Uterus (tissue), 4 donors: ENCODE data around the gene SLC2A6. TPM values are rescaled to one million over a fixed set of nuclear protein-coding genes. Genes with fewer than 3 reads are reported as not detected.
A peak's percentile ranks its signal among the peaks of the same experiment; 100 is the strongest.

ENCODE experiments used
- DNase-seq, 2 donors: peaks; one replicate each; pipeline ENCODE4 v3.0.0-alpha.2; 2019 to 2020
- H3K27ac ChIP-seq, 2 donors: fragments of 200-600 bp; sonication (generic); 1 replicate in 1 of 2; 2 replicates in 1 of 2; pipeline ENCODE4 v1.5.1; 2016 to 2018
- H3K27me3 ChIP-seq, 2 donors: fragments of 200-600 bp; sonication (generic); one replicate each; pipeline ENCODE4 v1.5.1; 2018 to 2019; ENCODE audit warnings: control low read depth in 1 of 2
- H3K36me3 ChIP-seq, 2 donors: fragments of 200-600 bp; sonication (generic); one replicate each; pipeline ENCODE4 v1.5.1; 2019; ENCODE audit warnings: control low read depth in 1 of 2
- H3K4me1 ChIP-seq, 2 donors: fragments of 200-600 bp; sonication (generic); one replicate each; pipeline ENCODE4 v1.5.1; 2018 to 2019; ENCODE audit warnings: control low read depth in 1 of 2
- H3K4me3 ChIP-seq, 2 donors: fragments of 200-600 bp; sonication (generic); 1 replicate in 1 of 2; 2 replicates in 1 of 2; pipeline ENCODE4 v1.5.1; 2018 to 2019; ENCODE audit warnings: mild to moderate bottlenecking in 1 of 2
- H3K9me3 ChIP-seq, 2 donors: fragments of 200-600 bp; sonication (generic); one replicate each; pipeline ENCODE4 v1.5.1; 2019; ENCODE audit warnings: control low read depth in 1 of 2
- CTCF ChIP-seq, 4 experiments: fragments of 200-600 bp in 2 of 4; fragments of 450-650 bp in 2 of 4; sonication (generic) in 2 of 4; IDR thresholded peaks; one replicate each; pipeline ENCODE4 v1.5.1; 2016 to 2019; ENCODE audit warnings: antibody characterized with exemption in 4 of 4, mild to moderate bottlenecking in 2 of 4, moderate library complexity in 1 of 4
- POLR2A ChIP-seq, 2 donors: fragments of 450-650 bp; IDR thresholded peaks; one replicate each; pipeline ENCODE4 v1.6.1; 2016; ENCODE audit warnings: antibody characterized with exemption in 2 of 2, mild to moderate bottlenecking in 1 of 2, moderate library complexity in 1 of 2
- intact Hi-C: fragments of 100-400 bp; cut with DNase I; formaldehyde crosslinking; loops from one replicate; pipeline ENCODE4 v1.15.1; 2023; ENCODE audit warnings: low total_unique reads
- total RNA-seq, 4 donors: library from RNA; depleted of rRNA in 3 of 4; stranded (reverse); fragments of >200 nt in 3 of 4; gene quantifications; one replicate each; pipeline versions ENCODE4 v1.1.0 to v1.2.4, GENCODE V29; 2014 to 2023
- donor health status: DM: yes; HTN: yes; CAD: no.

The SLC2A6 gene
- total RNA-seq, 4 donors from 2014 or later = 0.26 to 11.5 (median 2.1) TPM

DNA sequence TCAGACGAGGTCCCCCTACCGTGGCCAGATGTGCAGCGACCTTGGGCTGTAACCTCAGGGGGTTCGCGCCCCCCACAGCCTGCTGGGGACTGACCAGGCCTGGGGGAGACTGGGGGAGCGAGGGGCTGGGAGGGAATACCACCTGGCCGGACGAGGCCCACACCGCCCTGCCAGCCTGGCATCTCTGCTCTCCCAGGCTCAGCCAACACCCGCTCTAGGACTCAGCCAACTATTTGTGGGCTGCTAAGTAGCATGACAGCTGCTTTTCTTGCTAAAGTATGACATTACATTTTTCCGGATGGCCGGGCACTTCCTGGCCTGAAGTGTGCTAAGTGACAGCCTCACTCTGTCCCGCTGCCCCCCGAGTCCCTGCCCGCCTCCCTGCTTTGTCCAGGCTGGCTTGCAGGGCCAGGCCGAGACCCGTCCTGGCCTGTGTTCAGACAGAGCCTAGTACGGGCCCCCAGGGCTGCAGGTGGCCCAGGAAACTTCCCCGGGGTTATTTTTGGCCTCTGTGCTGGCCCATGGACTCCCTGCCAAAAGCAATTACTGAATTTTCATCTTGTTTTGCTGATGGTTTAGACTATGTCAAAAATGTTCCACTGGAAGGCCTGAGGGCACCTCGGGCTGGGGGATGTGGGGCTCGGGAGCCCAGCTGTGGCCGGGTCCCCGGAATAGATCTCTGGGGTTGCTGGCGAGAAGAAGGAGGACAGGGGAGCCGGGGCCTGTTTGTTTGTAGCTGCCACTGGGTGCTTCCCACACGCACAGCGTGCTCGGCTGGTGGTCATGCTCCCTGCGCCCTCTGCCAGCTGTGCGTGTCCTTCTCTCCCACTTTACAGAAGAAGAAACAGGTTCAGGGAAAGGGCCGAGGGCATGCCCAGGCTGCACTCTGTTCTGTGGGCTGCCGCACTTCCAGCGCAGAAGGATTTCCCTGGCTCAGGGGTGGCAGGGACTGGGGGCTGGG is 13.4 kb upstream of the SLC2A6 start:
- Histone ChIP-seq H3K4me3 (no peak overlapping the region), H3K27me3 (no peaks in the 10 kb centered on the region), H3K4me1 (no peaks in the 10 kb centered on the region), H3K27ac (peak overlapping the region; percentile 38 to 54), H3K9me3 (no peaks in the 10 kb centered on the region), H3K36me3 (no peaks in the 10 kb centered on the region)
- TF ChIP-seq CTCF (IDR thresholded peaks at IDR 0.05) = no peak
- no peak for TF ChIP-seq POLR2A (IDR thresholded peaks at IDR 0.05)
- DNase-seq = no peak
- intact Hi-C loops = no loop called here

GRCh38 chr9:133491656-133491925 is 12.7 kb upstream of the SLC2A6 start:
- Histone ChIP-seq H3K36me3 (no peaks in the 10 kb centered on the region), H3K4me3 (no peak overlapping the region), H3K27ac (peak overlapping the region in 1 of 2 donors; percentile 54), H3K27me3 (no peaks in the 10 kb centered on the region), H3K4me1 (no peaks in the 10 kb centered on the region), H3K9me3 (no peaks in the 10 kb centered on the region)
- DNase-seq = no peak
- TF ChIP-seq CTCF (IDR thresholded peaks at IDR 0.05) (no peak), POLR2A (IDR thresholded peaks at IDR 0.05) (no peak)
- intact Hi-C loops = no loop called here

DNA sequence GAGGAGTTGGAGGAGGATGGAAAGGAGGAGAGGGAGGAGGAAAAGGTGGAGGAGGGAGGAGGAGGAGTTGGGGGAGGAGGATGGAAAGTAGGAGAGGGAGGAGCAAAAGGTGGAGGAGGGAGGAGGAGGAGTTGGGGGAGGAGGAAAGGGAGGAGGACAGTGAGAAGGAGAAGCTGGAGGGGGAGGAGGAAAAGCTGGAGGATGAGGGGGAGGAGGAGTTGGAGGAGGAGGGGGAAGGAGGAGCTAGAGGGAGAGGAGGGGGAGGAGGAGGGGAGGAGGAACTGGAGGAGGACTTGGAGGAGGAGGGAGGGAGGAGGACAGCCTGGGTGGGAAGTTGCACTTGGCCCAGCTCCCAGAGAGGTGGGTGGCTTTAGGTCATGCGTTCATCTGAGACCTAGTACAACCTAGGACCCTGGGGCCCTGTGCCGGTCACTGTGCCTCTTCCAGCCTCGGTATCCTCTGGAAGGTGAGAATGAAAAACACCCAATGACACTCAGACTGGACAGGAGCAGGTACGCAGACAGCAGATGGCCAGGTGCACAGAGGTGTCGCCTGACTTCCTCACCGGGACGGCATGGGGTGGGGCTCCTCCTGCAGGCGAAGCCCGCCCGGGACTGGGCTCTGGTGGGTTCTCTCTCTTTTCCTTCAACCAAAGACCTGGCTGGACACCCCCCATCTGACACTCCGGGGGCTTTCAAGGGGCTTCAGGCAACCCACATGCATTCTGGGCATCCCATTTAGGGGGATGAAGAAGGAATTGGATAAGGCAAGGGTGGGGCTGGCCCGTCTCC is 12.2 kb upstream of the SLC2A6 start:
- no peaks in the 10 kb centered on the region for H3K36me3 ChIP-seq
- TF ChIP-seq POLR2A (IDR thresholded peaks at IDR 0.05) (no peak), CTCF (IDR thresholded peaks at IDR 0.05) (no peak)
- H3K27ac ChIP-seq = no peak overlapping the region
- H3K4me1 ChIP-seq = no peaks in the 10 kb centered on the region
- H3K27me3 ChIP-seq = no peaks in the 10 kb centered on the region
- no peaks in the 10 kb centered on the region for H3K9me3 ChIP-seq
- no peak overlapping the region for H3K4me3 ChIP-seq
- intact Hi-C loops = no loop called here
- DNase-seq = no peak

DNA sequence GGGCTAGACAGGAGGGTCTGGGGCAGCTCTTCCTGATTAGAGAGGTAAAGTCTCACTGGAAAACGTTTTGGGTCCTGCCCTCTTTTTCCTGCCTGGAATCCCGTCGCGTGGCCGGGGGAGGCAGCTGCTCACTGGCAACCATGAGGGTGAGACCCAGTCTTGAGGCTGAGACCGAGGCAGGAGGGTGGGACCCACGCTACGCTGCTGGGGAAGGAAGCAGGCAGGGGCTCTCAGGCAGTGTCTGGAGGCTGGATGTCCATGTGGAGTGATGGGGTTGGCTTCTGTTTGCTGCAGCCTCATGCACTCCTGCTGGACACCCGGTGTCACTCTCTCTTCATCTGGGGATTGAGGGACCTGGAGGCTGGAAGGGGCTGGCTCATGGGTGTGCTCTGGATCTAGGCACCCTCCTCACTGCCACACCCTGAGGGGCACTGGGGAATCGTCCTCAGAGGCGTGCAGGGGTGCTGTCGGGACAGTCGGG is 11.3 kb upstream of the SLC2A6 start:
- intact Hi-C loops = no loop called here
- H3K4me1 ChIP-seq = no peaks in the 10 kb centered on the region
- no peak overlapping the region for H3K4me3 ChIP-seq
- H3K27ac ChIP-seq = no peak overlapping the region
- no peaks in the 10 kb centered on the region for H3K36me3 ChIP-seq
- no peaks in the 10 kb centered on the region for H3K9me3 ChIP-seq
- no peak for DNase-seq
- TF ChIP-seq POLR2A (IDR thresholded peaks at IDR 0.05) (no peak), CTCF (IDR thresholded peaks at IDR 0.05) (no peak)
- H3K27me3 ChIP-seq = no peaks in the 10 kb centered on the region
